Measurements from ENCODE around the gene SLC49A3. TPM values are rescaled to one million over a fixed set of nuclear protein-coding genes. Genes with fewer than 3 reads are reported as not detected.

Gene SLC49A3
- total RNA-seq, 1 donor from 2014 or later: 1.9 TPM

DNA sequence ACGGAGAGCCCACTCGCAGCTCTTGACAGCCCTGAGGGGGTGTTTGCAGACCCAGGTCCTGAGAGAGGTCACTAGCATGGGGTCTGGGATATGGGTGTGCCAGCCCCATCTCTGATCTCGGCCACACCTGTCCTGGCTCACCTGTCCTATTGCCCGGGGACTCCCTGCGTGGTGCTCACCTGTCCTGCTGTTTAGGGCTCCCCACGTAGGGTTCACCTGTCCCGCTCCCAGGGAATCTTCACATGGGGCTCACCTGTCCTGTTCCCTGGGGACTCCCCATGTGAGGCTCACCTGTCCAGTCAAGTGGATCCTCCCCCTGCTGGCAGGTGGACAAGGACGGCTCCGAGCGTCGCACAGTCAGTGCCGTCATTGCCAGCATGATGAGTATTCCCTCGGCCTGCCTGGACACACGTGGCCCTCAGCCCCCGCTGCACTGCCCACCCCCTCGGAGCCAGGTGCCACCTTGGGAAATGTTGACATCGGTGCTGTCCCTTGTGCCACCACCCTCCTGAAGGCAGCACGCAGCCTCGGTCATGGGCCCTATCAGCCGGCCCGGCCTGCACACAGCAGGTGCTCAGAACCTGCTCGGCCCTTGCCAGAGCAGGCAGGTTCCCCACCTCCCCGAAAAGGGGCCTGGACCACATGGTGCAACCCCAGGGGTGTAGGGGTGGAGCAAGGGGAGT lies 6.3 kb downstream of the SLC49A3 start:
- Mint-ChIP-seq H3K4me1 (peaks cover 7% of the 10 kb centered on the region), H3K27me3 (ENCODE audit: insufficient read depth, low read depth) (peaks cover 9% of the 10 kb centered on the region), H3K36me3 (no peaks in the 10 kb centered on the region), H3K27ac (no peak overlapping the region), H3K4me3 (peak overlapping the region; percentile 38), H3K9me3 (peaks cover 3% of the 10 kb centered on the region)
- Histone ChIP-seq H3K27ac (no peak overlapping the region), H3K4me3 (no peak overlapping the region), H2AFZ (replicated peaks) (no peak overlapping the region), H3K4me1 (peaks cover 8% of the 10 kb centered on the region), H4K20me1 (ENCODE audit: low read depth) (no peaks in the 10 kb centered on the region), H3K9ac (no peak overlapping the region), H3K79me2 (ENCODE audit: low read depth) (no peaks in the 10 kb centered on the region), H3K9me3 (ENCODE audit: low read depth) (no peaks in the 10 kb centered on the region), H3F3A (ENCODE audit: low read depth) (peaks cover 4% of the 10 kb centered on the region), H3K4me2 (no peak overlapping the region), H3K27me3 (peaks cover 10% of the 10 kb centered on the region), H3K36me3 (no peaks in the 10 kb centered on the region)
- no peak for TF ChIP-seq EZH2 (IDR thresholded peaks at IDR 0.05)
- TF ChIP-seq EZH2phosphoT487 (IDR thresholded peaks at IDR 0.05): no peak
- TF ChIP-seq, protein P1, sequence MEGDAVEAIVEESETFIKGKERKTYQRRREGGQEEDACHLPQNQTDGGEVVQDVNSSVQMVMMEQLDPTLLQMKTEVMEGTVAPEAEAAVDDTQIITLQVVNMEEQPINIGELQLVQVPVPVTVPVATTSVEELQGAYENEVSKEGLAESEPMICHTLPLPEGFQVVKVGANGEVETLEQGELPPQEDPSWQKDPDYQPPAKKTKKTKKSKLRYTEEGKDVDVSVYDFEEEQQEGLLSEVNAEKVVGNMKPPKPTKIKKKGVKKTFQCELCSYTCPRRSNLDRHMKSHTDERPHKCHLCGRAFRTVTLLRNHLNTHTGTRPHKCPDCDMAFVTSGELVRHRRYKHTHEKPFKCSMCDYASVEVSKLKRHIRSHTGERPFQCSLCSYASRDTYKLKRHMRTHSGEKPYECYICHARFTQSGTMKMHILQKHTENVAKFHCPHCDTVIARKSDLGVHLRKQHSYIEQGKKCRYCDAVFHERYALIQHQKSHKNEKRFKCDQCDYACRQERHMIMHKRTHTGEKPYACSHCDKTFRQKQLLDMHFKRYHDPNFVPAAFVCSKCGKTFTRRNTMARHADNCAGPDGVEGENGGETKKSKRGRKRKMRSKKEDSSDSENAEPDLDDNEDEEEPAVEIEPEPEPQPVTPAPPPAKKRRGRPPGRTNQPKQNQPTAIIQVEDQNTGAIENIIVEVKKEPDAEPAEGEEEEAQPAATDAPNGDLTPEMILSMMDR (IDR thresholded peaks at IDR 0.05): no peak
- no peak for DNase-seq (ENCODE audit: low spot score)

DNA sequence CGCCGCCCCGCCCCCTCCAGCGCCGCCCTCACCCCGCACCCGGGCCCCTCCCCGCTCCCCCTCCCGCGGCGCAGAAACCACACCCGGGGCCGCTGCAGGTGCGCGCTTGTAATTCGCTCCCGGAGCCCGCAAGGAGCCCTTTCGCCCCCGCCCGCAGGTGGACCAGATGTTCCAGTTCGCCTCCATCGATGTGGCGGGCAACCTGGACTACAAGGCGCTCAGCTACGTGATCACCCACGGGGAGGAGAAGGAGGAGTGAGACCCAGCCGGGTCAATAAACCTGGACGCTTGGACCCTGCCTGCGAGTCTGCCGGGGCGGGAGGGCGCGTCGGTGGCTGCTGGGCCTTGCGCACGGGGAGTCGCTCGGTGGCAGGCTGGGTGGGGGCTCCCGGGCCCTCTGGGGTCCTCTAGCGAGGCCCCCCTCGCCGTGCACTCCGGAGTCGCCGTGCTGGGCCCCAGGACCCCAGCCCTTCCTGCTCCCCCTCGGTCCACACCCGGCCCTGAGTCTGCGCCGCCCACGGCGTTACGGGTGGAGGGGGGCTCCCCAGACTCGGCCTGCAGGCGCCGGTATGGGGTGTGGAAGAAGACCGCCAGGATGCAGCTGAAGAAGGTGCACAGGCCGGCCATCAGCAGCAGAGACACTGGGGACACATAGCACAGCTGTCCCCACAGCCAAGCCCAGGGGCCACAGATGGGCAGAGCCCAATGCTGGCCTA lies 7.1 kb downstream of the SLC49A3 start:
- Histone ChIP-seq H3K4me1 (peaks cover 8% of the 10 kb centered on the region), H3F3A (ENCODE audit: low read depth) (peaks cover 4% of the 10 kb centered on the region), H3K9ac (no peak overlapping the region), H2AFZ (replicated peaks) (no peak overlapping the region), H3K27ac (no peak overlapping the region), H4K20me1 (ENCODE audit: low read depth) (no peaks in the 10 kb centered on the region), H3K27me3 (peaks cover 10% of the 10 kb centered on the region), H3K79me2 (ENCODE audit: low read depth) (no peaks in the 10 kb centered on the region), H3K4me3 (no peak overlapping the region), H3K36me3 (no peaks in the 10 kb centered on the region), H3K4me2 (no peak overlapping the region), H3K9me3 (ENCODE audit: low read depth) (no peaks in the 10 kb centered on the region)
- Mint-ChIP-seq H3K4me3 (peak overlapping the region; percentile 38), H3K27ac (no peak overlapping the region), H3K9me3 (peaks cover 3% of the 10 kb centered on the region), H3K36me3 (no peaks in the 10 kb centered on the region), H3K27me3 (ENCODE audit: insufficient read depth, low read depth) (peaks cover 8% of the 10 kb centered on the region), H3K4me1 (peaks cover 6% of the 10 kb centered on the region)
- DNase-seq (ENCODE audit: low spot score): peak; percentile 63
- TF ChIP-seq, protein P1 (IDR thresholded peaks at IDR 0.05): no peak
- no peak for TF ChIP-seq EZH2phosphoT487 (IDR thresholded peaks at IDR 0.05)
- no peak for TF ChIP-seq EZH2 (IDR thresholded peaks at IDR 0.05)

DNA sequence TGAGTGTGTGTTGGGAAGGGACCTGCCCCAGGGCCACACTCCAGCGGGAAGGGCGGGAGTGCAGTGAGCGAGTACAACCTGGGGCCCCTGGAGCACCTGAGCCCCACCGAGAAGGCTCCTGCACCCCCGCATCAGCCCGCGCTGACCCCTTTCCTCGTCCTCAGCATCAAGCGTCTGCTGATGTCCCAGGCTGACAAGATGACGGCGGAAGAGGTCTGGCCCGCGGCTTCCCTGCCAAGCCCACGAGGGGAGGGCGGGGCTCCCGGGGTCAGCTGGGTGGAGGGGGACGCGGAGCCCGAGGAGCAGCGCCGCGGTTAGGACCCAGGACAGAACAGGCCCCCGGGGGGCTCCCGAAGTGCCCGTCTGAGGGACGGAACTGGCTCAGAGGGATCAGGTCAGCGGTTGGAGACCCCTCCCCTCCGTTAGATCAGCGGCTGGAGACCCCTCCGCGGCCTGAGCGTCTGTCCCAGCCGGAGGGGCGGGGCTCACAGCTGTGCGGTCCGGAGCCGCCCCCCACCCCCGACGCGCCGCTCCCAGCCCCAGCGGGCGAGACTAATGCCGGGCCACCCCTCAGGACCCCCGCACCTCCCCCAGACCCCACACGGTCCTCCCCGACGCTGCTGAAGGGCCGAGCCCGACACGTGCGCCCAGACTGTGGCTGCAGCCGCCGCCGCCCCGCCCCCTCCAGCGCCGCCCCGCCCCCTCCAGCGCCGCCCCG lies 7.9 kb downstream of the SLC49A3 start:
- DNase-seq (ENCODE audit: low spot score): peak; percentile 80
- Mint-ChIP-seq H3K27me3 (ENCODE audit: insufficient read depth, low read depth) (peaks cover 6% of the 10 kb centered on the region), H3K27ac (no peak overlapping the region), H3K4me1 (peaks cover 6% of the 10 kb centered on the region), H3K9me3 (peaks cover 3% of the 10 kb centered on the region), H3K36me3 (no peaks in the 10 kb centered on the region), H3K4me3 (peak overlapping the region; percentile 72)
- Histone ChIP-seq H3K36me3 (no peaks in the 10 kb centered on the region), H3K79me2 (ENCODE audit: low read depth) (no peaks in the 10 kb centered on the region), H3K4me3 (peak overlapping the region; percentile 61), H2AFZ (replicated peaks) (peak overlapping the region; percentile 79), H3K4me1 (peaks cover 8% of the 10 kb centered on the region), H3K27ac (no peak overlapping the region), H4K20me1 (ENCODE audit: low read depth) (no peaks in the 10 kb centered on the region), H3K4me2 (peak overlapping the region; percentile 99), H3K27me3 (peaks cover 10% of the 10 kb centered on the region), H3F3A (ENCODE audit: low read depth) (peaks cover 4% of the 10 kb centered on the region), H3K9me3 (ENCODE audit: low read depth) (no peaks in the 10 kb centered on the region), H3K9ac (no peak overlapping the region)
- TF ChIP-seq EZH2phosphoT487 (IDR thresholded peaks at IDR 0.05) (no peak), EZH2 (IDR thresholded peaks at IDR 0.05) (no peak)
- TF ChIP-seq, protein P1 (IDR thresholded peaks at IDR 0.05): no peak
